HG03039 (cell line): ENCODE data around the gene RELL1.

ENCODE experiments used
- ATAC-seq: cut with Tn5 transposase; IDR thresholded peaks from one replicate; pipeline ENCODE4 v1.9.1; 2021; ENCODE audit warnings: mild to moderate bottlenecking, moderate library complexity; ENCODE audit not compliant: unreplicated experiment

Gene RELL1

DNA sequence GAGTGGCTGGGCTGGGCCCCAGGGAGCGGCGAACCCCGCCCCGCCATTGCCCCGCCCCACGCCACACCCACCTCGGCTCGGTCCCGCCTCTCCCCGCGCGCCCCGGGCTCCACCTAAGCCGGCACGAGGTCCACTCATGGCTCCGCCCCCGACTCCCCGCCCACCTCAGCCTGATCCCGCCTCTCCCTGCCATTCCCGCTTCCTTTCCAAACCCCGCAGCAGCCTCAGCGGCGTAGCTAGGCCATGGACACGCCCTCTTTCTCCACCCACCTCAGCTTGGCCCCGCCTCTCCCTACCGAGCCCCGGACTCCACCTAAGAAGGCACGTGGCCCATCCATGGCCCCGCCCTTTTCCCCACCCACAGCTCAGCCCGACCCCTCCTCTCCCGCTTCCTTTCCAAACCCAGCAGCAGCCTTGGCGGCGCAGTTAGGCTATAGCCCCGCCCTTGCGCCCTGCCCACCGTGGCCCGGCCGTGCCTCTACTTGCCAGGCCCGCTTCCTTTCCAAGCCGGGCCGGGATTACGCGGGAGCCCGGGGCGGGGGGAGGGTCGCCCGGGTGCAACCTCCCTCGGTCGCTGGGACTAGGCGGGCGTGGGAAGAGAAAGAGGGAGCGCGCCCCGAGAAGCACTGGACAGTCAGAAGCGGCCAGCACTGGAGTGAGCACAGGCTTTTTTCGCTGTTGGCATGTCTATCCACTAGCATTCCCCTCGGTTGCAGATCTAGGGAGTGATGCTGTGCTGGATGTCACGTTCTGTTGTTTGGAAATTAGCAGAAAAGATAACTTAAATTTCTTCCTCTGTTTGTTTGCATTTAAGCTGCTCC, at the start of gene RELL1:
RELL1 (minus strand) TSS at position 4 of the 821 bp plus-strand sequence. CDS start 89 bp downstream, outside the sequence.
- peak; percentile 83 for ATAC-seq

DNA sequence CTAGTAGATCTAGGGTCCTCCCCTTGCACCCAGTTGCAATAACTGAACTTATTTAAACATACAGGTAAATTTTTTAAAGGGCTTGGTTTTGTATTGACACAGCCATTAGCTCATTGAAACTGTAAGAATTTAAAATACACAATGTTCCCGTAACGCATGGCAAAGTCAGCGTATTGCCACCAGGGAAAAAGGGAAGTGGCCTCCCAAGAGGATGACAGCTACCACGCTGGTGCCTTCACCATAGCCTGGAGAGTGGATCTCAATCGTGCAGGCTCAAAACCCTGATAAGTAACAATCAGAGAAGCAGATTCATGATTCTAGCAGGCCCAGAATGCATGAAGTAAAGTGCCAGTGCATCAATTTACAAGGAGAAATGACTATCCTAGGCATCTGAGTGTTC, 49.4 kb upstream of the RELL1 start:
- ATAC-seq, result no peak

- ATAC-seq, result no peak
These were observed 48.8 kb upstream of the RELL1 start for GRCh38 chr4:37734989-37735388.

DNA sequence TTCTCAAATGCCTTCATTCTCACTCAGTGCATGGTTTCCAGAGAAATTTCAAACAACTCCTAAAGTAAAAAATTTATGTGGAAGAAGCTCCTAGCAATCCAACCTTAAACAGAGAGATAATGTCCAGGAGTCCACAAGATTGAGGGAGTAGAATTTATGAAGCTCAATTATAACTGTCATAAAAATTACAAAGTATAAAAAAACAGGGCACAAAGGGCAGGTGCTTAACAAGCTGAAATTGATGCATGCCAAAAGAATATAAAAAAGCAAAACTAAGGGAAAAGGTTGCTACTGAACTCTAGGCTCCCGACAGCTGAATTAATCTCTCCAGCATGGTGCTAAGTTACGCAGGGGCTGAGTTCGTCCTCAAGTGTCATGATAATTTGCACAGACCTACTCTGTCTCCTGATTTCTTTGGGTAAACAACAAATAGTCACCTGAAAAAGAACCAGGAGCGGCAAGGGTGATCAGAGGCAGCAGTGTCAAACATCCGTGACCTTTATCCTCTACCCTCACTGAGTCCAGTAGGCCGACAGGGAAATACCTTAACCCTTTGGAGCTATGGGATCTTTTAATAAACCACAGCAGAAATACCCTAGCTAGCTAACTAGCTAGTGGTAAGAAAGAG, 47.2 kb upstream of the RELL1 start:
- no peak for ATAC-seq

GRCh38 chr4:37732526-37733186, 46.5 kb upstream of the RELL1 start:
- peak; percentile 92 for ATAC-seq

DNA sequence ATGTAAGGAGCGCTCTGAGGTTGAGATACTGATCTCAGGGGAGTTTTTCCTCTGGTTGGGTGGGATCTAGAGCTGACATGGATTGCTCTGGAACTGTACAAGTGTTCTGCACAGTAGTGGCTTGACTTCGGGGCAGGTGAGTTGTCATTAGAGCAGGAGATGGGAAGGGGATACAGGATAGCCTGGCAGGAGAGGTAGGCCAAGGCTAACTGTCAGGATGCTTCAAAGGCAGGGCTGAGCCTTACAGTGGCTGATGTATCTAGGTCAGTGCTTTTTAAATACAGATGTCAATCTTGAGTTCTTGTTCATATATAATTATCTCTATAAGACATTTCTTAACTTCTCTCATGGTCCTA, 43.5 kb upstream of the RELL1 start:
- no peak for ATAC-seq

DNA sequence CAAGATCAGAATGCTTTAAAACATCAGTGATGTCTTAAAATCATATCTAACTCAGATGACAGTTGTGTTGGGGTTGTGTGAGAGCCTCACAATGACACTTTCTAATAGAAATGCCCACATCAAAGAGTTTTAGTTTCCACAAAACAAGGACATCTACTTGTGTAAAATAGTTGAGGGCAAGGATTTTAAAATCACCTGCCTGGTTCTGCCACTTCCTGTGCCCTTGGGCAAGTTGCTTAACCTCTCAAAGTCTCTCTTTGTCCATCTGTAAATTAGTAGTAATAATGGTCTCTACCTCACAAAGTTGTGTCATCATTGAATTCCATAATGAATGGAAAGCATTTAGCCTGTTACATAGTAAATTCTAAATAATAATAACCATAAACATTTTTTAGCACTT, 41.9 kb upstream of the RELL1 start:
- no peak for ATAC-seq

DNA sequence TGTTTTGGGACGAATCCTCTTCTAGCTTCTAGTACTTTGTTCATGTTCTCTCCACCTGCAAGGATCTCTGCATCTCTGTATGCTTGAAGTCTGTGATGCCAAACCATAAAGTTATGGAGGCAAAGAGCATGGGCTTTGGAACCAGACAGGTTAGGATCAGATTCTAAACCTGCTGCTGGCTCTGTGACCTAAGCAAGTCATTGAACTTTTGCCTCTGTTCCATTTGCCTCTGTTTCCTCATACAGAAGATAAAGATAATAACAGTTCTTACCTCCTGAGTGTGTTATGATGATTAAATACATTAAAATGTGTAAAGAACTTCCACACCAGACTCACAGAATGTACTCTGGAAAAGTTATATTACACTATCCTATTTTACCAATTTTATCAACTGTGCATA, 41.5 kb upstream of the RELL1 start:
- no peak for ATAC-seq

GRCh38 chr4:37726666-37727065, 40.5 kb upstream of the RELL1 start:
- ATAC-seq, result no peak

- peak; percentile 62 for ATAC-seq
These were observed 39.5 kb upstream of the RELL1 start for GRCh38 chr4:37725718-37726117.

DNA sequence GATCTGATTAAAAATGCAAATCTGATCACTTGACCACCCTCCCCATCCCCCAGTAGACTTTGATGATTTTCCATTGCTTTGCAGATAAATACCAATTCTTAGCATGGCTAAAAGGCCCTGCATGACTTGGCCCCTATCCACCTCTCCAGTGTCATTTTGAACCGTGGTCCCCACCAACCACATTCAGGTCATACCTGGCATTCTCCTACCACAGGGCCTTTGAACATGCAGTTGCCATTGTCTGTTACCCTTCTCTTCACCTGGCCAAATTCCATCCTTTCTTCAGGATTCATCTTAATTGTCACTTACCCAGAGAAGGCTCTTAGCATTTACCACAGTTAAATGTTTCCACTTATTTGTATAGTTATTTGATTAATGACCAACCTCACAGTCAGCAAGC, 36.9 kb upstream of the RELL1 start:
- no peak for ATAC-seq

GRCh38 chr4:37721995-37722638, 35.9 kb upstream of the RELL1 start:
- ATAC-seq, result no peak

GRCh38 chr4:37719021-37719420, 32.8 kb upstream of the RELL1 start:
- ATAC-seq, result no peak

GRCh38 chr4:37717576-37717975, 31.4 kb upstream of the RELL1 start:
- ATAC-seq, result no peak

DNA sequence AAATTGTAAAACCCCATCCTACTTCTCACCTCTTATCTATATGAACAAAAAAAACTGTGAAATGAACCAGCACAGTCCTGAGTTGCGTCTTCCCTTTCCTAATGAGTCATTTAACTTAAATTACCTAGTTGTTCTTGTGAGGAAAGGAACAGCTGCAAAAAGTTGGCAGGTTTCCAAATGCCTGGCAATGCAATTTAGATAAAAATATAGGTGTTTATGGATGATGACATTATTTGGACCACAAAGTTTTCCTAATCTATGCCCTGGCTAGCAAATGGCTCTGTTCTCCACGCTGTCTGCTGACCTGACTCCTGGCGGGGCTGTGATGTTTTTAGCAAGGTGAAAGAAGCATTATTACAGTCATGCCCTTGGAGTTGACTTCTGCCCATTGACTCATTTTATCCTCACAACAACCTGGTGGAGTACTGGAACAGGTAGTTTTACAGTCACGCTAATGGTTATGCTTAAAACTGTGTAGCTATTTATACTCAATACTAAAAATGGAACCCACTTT, 29.8 kb upstream of the RELL1 start:
- ATAC-seq, result peak; percentile 83

DNA sequence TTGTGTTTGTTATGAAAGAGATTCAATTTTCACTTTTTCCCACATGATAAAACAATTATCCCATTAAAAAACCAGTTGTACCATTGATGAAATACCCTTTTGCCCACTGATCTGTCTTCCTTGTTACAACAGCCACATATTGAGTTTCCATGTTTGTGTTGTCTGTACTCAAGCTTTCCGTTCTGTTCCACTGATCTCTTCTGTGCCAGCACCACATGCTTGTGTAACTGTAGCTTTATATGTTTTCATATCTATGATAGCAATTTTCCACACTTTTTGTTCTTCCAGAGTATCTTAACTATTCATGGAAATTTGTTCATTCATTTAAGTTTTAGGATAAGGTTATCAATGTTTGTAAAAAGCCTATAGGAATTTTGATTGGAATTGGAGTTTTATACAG, 24.3 kb upstream of the RELL1 start:
- ATAC-seq, result no peak

GRCh38 chr4:37706032-37706431, 19.9 kb upstream of the RELL1 start:
- ATAC-seq, result no peak

DNA sequence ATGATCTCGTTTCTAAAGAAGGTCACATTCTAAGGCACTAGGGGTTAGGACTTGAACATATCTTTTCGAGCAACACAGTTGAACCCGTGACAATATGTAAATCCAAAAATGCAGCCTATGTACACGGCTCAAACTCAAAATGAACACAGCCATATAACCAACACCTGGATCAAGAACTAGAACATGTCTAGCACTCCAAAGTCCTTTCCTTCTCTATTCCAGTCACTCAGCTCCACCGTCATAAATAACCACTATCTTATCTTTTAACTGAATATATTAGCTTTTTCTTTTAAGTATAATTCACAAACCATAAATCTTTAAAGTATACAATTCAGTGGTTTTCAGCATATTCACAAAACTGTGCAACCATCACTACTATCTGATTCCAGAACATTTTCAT, 19.4 kb upstream of the RELL1 start:
- no peak for ATAC-seq

GRCh38 chr4:37699868-37700481, 13.8 kb upstream of the RELL1 start:
- no peak for ATAC-seq

DNA sequence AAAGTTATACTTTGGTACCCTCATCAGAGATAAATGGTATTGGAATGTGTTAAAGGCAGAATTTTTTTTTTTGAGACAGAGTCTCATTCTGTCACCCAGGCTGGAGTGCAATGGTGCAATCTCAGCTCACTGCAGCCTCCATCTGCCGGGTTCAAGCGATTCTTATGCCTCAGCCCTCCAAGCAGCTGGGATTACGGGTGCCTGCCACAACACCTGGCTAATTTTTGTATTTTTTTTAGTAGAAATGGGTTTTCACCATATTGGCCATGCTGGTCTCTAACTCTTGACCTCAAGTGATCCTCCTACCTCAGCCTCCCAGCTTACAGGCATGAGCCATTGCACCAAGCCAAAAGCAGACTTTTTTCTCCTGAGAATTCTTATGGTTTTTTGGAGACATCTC, 11.4 kb upstream of the RELL1 start:
- ATAC-seq, result no peak
